ENCODE data around the gene LRP1-AS.

The LRP1-AS gene

DNA sequence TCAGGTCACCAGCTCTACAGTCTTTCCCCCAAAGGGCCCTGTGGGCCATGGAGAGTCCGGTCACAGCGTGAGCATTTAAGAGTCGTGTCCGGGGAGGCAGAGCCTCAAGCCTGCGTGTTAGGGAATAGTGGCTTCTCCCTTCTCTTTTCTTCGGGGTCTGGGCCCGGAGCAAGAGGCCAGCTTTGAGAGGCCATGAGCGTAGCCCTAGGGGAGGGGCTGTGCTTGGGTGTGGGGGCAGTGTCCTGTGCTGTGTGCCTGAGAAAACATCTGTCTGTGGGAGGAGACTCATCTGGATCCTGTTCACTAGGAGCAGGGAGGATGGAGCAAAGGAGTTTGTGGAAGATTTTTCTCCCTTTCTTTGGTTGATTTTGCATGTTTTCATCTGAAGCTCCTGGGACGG is 5.3 kb downstream of the LRP1-AS start:
- DNase-seq (ENCODE audit: low read depth in 1 of 2, low spot score in 1 of 2), result no peak

- no peak for DNase-seq (ENCODE audit: low read depth in 1 of 2, low spot score in 1 of 2)
Observed at GRCh38 chr12:57141249-57141648, 6.2 kb downstream of the LRP1-AS start.

GRCh38 chr12:57139796-57140649 is 7.4 kb downstream of the LRP1-AS start:
- DNase-seq (ENCODE audit: low read depth in 1 of 2, low spot score in 1 of 2), result no peak

- no peak for DNase-seq (ENCODE audit: low read depth in 1 of 2, low spot score in 1 of 2)
Observed at GRCh38 chr12:57138526-57139272, 8.7 kb downstream of the LRP1-AS start.

- DNase-seq (ENCODE audit: low read depth in 1 of 2, low spot score in 1 of 2), result no peak
Observed at GRCh38 chr12:57135527-57136326, 11.7 kb downstream of the LRP1-AS start.

- no peak for DNase-seq (ENCODE audit: low read depth in 1 of 2, low spot score in 1 of 2)
Observed at GRCh38 chr12:57134949-57135348, 12.5 kb downstream of the LRP1-AS start.

DNA sequence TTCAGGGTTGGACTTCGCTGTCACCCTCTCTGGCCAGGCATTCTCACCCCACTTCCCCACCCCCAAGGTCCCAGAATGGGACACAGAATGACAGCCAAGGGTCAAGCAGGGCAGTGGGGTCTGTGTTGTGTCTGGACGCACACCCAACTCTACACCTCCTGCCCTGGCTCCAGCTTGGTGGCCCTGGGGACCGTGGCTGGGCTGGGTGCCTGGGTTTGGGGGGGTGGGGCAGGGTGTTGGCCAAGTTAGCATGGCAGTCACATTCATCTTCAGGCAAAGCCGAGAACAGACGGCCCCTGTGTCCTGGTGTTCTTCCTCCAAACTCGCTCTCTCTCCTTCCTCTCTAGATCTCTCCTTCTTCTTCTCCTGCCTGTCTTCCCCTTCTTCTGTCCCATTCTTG is 13.5 kb downstream of the LRP1-AS start:
- DNase-seq (ENCODE audit: low read depth in 1 of 2, low spot score in 1 of 2), result no peak

GRCh38 chr12:57133013-57133569 is 14.3 kb downstream of the LRP1-AS start:
- DNase-seq (ENCODE audit: low read depth in 1 of 2, low spot score in 1 of 2), result no peak

DNA sequence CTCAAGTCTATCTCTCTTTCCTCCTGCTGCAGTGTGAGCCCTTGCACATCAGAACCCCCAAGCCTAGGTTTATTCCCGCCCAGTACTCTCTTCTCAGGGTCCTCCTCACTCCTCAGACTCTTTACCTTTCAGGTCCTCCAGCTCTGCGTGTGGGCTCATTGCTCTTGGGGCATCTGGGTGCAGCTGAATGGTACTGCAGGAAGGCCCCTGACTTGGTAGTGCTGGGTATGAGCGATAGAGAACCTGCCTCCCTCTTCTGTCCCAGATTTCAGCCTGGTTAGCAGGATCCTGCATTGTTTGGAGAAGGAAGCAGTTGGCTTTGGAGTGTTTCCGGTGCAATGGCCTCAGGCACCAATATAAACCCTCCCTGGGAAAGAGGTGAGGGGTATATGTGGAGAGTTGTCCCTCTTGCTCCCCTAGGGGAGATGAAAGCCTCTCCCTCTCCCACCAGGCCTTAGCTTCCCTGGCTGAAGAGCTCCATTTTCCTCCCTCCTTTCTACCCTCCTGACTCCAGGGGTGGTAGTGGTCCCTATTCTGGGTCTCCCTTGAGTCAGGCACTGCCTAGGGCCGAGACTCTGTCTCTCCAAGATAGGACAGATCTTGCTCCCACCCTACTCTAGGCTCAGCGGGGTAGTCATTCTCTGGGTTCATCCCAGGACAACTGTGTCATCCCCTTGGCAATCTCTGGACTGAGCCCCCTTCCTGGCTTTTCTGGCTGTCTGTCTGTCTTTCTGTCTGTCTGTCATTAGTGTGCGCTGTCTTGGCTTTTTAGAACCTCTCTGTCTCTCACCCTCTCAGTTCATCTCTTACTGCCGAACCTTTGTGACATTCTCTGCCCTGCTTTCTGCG is 15.3 kb downstream of the LRP1-AS start:
- DNase-seq (ENCODE audit: low read depth in 1 of 2, low spot score in 1 of 2), result no peak

DNA sequence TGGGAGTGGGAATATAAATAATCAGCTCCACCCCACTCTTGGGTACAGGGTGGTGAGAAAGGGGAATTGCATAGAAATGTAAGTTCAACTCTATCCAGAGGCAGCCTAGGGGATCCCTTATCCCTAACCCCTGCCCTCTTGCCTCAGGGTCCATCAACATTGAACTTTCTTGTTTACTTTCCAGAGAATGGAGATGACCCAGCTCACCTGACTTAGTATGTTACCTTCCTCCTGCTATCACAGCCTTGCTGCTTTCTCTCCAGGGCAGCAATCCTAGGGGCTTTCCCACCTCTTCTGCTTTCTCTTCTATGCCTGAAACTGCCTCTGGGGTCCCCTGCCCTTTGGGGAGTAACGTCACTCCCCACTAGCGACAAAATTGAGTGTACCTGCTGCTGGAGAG is 16.5 kb downstream of the LRP1-AS start:
- DNase-seq (ENCODE audit: low read depth in 1 of 2, low spot score in 1 of 2), result no peak

GRCh38 chr12:57129889-57130288 is 17.5 kb downstream of the LRP1-AS start:
- DNase-seq (ENCODE audit: low read depth in 1 of 2, low spot score in 1 of 2), result no peak

- no peak for DNase-seq (ENCODE audit: low read depth in 1 of 2, low spot score in 1 of 2)
Observed at GRCh38 chr12:57129321-57129842, 18.0 kb downstream of the LRP1-AS start.

- DNase-seq (ENCODE audit: low read depth in 1 of 2, low spot score in 1 of 2), result no peak
Observed at GRCh38 chr12:57128519-57129247, 18.7 kb downstream of the LRP1-AS start.

GRCh38 chr12:57127726-57128518 is 19.5 kb downstream of the LRP1-AS start, which contains the start of gene LRP1:
TSS of gene LRP1 (plus strand) at chr12:57128483. CDS start at chr12:57128965, 482 bp downstream.
- DNase-seq (ENCODE audit: low read depth in 1 of 2, low spot score in 1 of 2), result peak; percentile 66 to 69

GRCh38 chr12:57127101-57127725 is 20.2 kb downstream of the LRP1-AS start:
- no peak for DNase-seq (ENCODE audit: low read depth in 1 of 2, low spot score in 1 of 2)

GRCh38 chr12:57126561-57126960 is 20.9 kb downstream of the LRP1-AS start:
- DNase-seq (ENCODE audit: low read depth in 1 of 2, low spot score in 1 of 2), result no peak

DNA sequence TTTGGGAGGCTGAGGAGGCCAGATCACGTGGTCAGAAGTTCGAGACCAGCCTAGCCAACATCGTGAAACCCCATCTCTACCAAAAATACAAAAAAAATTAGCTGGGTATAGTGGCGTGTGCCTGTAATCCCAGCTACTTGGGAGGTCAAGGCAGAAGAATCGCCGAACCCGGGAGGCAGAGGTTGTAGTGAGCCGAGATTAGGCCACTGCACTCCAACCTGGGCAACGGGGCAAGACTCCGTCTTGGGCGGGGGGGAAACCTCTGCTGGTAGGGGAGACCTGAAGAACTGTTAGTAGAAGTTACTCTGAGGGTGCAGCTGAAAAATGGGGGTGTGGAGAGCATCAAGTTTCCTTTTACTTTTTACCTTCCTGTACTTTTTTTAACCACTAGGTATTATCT is 21.4 kb downstream of the LRP1-AS start:
- no peak for DNase-seq (ENCODE audit: low read depth in 1 of 2, low spot score in 1 of 2)

DNA sequence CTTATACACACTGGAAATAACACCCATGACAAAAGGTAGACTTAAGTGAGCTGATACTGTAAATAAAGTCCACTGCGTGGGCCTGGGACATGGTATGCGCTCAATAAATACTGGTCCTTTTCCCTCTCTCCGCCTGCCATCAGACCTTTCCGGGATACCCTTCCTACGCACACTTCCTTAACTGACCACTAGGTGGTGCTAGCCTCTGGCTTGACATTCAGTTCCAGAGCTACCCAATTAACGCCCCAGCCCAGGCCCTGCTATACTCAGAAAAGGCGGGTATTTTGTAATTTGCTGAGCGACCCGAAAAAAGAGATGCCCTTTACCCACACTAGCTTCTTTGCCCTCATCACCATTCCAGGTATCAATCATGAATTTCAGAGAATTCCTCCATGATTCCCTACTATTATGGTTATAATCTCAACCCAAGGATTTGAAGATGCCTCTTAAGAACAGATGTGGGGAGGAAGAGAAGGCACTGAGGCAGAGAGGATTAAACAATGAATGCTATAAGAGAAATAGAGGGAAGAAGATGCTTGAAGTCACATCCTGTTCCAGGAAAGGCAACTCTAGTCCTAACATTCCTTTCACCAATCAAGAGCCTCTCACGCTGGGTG is 23.1 kb downstream of the LRP1-AS start:
- peak; percentile 39 to 52 for DNase-seq (ENCODE audit: low read depth in 1 of 2, low spot score in 1 of 2)

Measured in stimulated activated CD4-positive, alpha-beta T cell treated with anti-CD3 and anti-CD28 coated beads, Interleukin-15, amount 100 ng/mL, for 1 hour (primary cell).